Activated CD8-positive, alpha-beta T cell treated with anti-CD3 and anti-CD28 coated beads for 36 hours (primary cell): ENCODE data around the gene KIF21A. TPM values are rescaled to one million over a fixed set of nuclear protein-coding genes. Genes with fewer than 3 reads are reported as not detected.

Source experiments
- ATAC-seq: fragments of 200-7000 bp; cut with Tn5 transposase; one replicate; pipeline ENCODE4 v1.10.0; 2021; ENCODE audit warnings: mild to moderate bottlenecking, moderate library complexity
- CTCF ChIA-PET: fragments of 350-600 bp; sonication (Branson Sonifier 250); formaldehyde crosslinking; loops from one replicate; lab custom pipeline; 2021; ENCODE audit warnings: antibody characterized with exemption; lab: Charles Lee
- POLR2A ChIA-PET: fragments of 350-600 bp; sonication (Branson Sonifier 250); formaldehyde crosslinking; loops from one replicate; lab custom pipeline; 2021; ENCODE audit warnings: antibody characterized with exemption; lab: Charles Lee
- DNase-seq: peaks from one replicate; pipeline ENCODE4 v3.0.0-alpha.2; 2020
- H3K27ac Mint-ChIP-seq: one replicate; pipeline ENCODE4 v1.8.0; 2021; ENCODE audit warnings: mild to moderate bottlenecking, mixed read lengths
- H3K27me3 Mint-ChIP-seq: one replicate; pipeline ENCODE4 v1.8.0; 2021; ENCODE audit warnings: mixed read lengths
- H3K36me3 Mint-ChIP-seq: one replicate; pipeline ENCODE4 v1.8.0; 2021; ENCODE audit warnings: low read depth, mixed read lengths
- H3K4me1 Mint-ChIP-seq: one replicate; pipeline ENCODE4 v1.8.0; 2021; ENCODE audit warnings: low read depth, mixed read lengths
- H3K4me3 Mint-ChIP-seq: one replicate; pipeline ENCODE4 v1.8.0; 2021; ENCODE audit warnings: mild to moderate bottlenecking, moderate library complexity, mixed read lengths
- H3K9me3 Mint-ChIP-seq: one replicate; pipeline ENCODE4 v1.8.0; 2021; ENCODE audit warnings: mixed read lengths
- CTCF ChIP-seq: fragments of 200-600 bp; IDR thresholded peaks from one replicate; pipeline ENCODE4 v1.8.0; 2022; ENCODE audit warnings: antibody characterized with exemption, mild to moderate bottlenecking
- intact Hi-C: fragments of 100-400 bp; cut with micrococcal nuclease; formaldehyde crosslinking; loops from one replicate; pipeline ENCODE4 v1.10.0; 2022
- total RNA-seq, 2 experiments: library from RNA; stranded (reverse); gene quantifications; one replicate each; pipeline ENCODE4 v1.2.3, GENCODE V29; 2021

KIF21A gene
- total RNA-seq, 2 experiments from 2014 or later = 18.0 to 20.0 TPM

- Mint-ChIP-seq H3K4me1 (peaks cover 5% of the 10 kb centered on the region), H3K4me3 (no peak overlapping the region), H3K27me3 (no peaks in the 10 kb centered on the region), H3K36me3 (no peaks in the 10 kb centered on the region), H3K27ac (no peak overlapping the region), H3K9me3 (no peaks in the 10 kb centered on the region)
- POLR2A ChIA-PET = interaction anchor here (0.6 kb wide), 1 partner anchor 77 kb away, joined by 3 read pairs; no protein-coding TSS in a partner anchor
- no peak for TF ChIP-seq CTCF
- DNase-seq = no peak
- intact Hi-C loops = no loop called here
- CTCF ChIA-PET = interaction anchor here (1.6 kb wide), 1 partner anchor 96 kb away, joined by 4 read pairs; no protein-coding TSS in a partner anchor
- ATAC-seq = no peak
These were observed 28.8 kb downstream of the KIF21A start for GRCh38 chr12:39413836-39414771.

- H3K9me3 Mint-ChIP-seq = no peaks in the 10 kb centered on the region
- H3K4me1 Mint-ChIP-seq = peaks cover 5% of the 10 kb centered on the region
- no peak for DNase-seq
- POLR2A ChIA-PET = no interaction called here
- no peaks in the 10 kb centered on the region for H3K36me3 Mint-ChIP-seq
- no peak for TF ChIP-seq CTCF
- H3K27ac Mint-ChIP-seq = no peak overlapping the region
- no peak for ATAC-seq
- CTCF ChIA-PET = no interaction called here
- H3K27me3 Mint-ChIP-seq = no peaks in the 10 kb centered on the region
- H3K4me3 Mint-ChIP-seq = no peak overlapping the region
- intact Hi-C loops = no loop called here
These were observed 30.7 kb downstream of the KIF21A start for GRCh38 chr12:39412210-39412609.

GRCh38 chr12:39406262-39406661, 36.7 kb downstream of the KIF21A start:
- no peaks in the 10 kb centered on the region for H3K36me3 Mint-ChIP-seq
- intact Hi-C loops = no loop called here
- H3K4me3 Mint-ChIP-seq = no peak overlapping the region
- no peak for TF ChIP-seq CTCF
- H3K27ac Mint-ChIP-seq = no peak overlapping the region
- CTCF ChIA-PET = interaction anchor here (1.8 kb wide), 1 partner anchor 31 kb away, joined by 5 read pairs; no protein-coding TSS in a partner anchor
- H3K9me3 Mint-ChIP-seq = no peaks in the 10 kb centered on the region
- POLR2A ChIA-PET = no interaction called here
- DNase-seq (no peak), ATAC-seq (no peak)
- H3K27me3 Mint-ChIP-seq = no peaks in the 10 kb centered on the region
- peaks cover 15% of the 10 kb centered on the region for H3K4me1 Mint-ChIP-seq

- H3K4me1 Mint-ChIP-seq = peaks cover 18% of the 10 kb centered on the region
- no peaks in the 10 kb centered on the region for H3K36me3 Mint-ChIP-seq
- intact Hi-C loops = no loop called here
- H3K27me3 Mint-ChIP-seq = no peaks in the 10 kb centered on the region
- H3K27ac Mint-ChIP-seq = no peak overlapping the region
- DNase-seq = no peak
- H3K9me3 Mint-ChIP-seq = no peaks in the 10 kb centered on the region
- CTCF ChIA-PET = interaction anchor here (1.8 kb wide), 1 partner anchor 30 kb away, joined by 5 read pairs; no protein-coding TSS in a partner anchor
- POLR2A ChIA-PET = no interaction called here
- H3K4me3 Mint-ChIP-seq = no peak overlapping the region
- no peak for ATAC-seq
- TF ChIP-seq CTCF = no peak
These were observed 37.3 kb downstream of the KIF21A start for GRCh38 chr12:39405580-39405979.

GRCh38 chr12:39404000-39404399, 38.9 kb downstream of the KIF21A start:
- DNase-seq (no peak), ATAC-seq (no peak)
- H3K27me3 Mint-ChIP-seq = no peaks in the 10 kb centered on the region
- POLR2A ChIA-PET = no interaction called here
- H3K27ac Mint-ChIP-seq = no peak overlapping the region
- CTCF ChIA-PET = interaction anchor here (1.1 kb wide), 1 partner anchor 29 kb away, joined by 4 read pairs; no protein-coding TSS in a partner anchor
- H3K4me3 Mint-ChIP-seq = no peak overlapping the region
- intact Hi-C loops = no loop called here
- no peaks in the 10 kb centered on the region for H3K36me3 Mint-ChIP-seq
- peaks cover 18% of the 10 kb centered on the region for H3K4me1 Mint-ChIP-seq
- no peaks in the 10 kb centered on the region for H3K9me3 Mint-ChIP-seq
- no peak for TF ChIP-seq CTCF
